Adrenal gland (tissue), 5 donors: Measurements from ENCODE around the gene DNPEP.

ENCODE experiments used
- POLR2A ChIP-seq, 2 donors: fragments of 450-650 bp; IDR thresholded peaks; one replicate each; pipeline ENCODE4 v1.6.1; 2017; ENCODE audit warnings: antibody characterized with exemption in 2 of 2, mild to moderate bottlenecking in 2 of 2, moderate library complexity in 1 of 2
- TF ChIP-seq, protein P1 (sequence below), 6 experiments: fragments of 450-650 bp in 4 of 6; fragments of 200-600 bp in 2 of 6; sonication (generic) in 1 of 6; IDR thresholded peaks; 1 replicate in 5 of 6; 2 replicates in 1 of 6; pipeline versions ENCODE4 v1.5.1 to v1.8.0; 2016 to 2021; ENCODE audit warnings: antibody characterized with exemption in 6 of 6, mild to moderate bottlenecking in 2 of 6, moderate library complexity in 1 of 6
- donor health status: DM: no; HTN: no; CAD: no.

- TF ChIP-seq, protein P1, sequence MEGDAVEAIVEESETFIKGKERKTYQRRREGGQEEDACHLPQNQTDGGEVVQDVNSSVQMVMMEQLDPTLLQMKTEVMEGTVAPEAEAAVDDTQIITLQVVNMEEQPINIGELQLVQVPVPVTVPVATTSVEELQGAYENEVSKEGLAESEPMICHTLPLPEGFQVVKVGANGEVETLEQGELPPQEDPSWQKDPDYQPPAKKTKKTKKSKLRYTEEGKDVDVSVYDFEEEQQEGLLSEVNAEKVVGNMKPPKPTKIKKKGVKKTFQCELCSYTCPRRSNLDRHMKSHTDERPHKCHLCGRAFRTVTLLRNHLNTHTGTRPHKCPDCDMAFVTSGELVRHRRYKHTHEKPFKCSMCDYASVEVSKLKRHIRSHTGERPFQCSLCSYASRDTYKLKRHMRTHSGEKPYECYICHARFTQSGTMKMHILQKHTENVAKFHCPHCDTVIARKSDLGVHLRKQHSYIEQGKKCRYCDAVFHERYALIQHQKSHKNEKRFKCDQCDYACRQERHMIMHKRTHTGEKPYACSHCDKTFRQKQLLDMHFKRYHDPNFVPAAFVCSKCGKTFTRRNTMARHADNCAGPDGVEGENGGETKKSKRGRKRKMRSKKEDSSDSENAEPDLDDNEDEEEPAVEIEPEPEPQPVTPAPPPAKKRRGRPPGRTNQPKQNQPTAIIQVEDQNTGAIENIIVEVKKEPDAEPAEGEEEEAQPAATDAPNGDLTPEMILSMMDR (IDR thresholded peaks at IDR 0.05), result no peak
- TF ChIP-seq POLR2A (IDR thresholded peaks at IDR 0.05), result no peak
Observed at GRCh38 chr2:219426534-219427136, 38.9 kb upstream of the DNPEP start.
